ENCODE measurements around the gene LAPTM4A.
"Not testable (repeated sequence)": the region's sequence is repeated elsewhere in the genome, so short reads cannot be mapped to it uniquely, and the experiment has no call there.

The LAPTM4A gene

GRCh38 chr2:20052229-20052851, 912 bp upstream of the LAPTM4A start:
- no peaks in the 10 kb centered on the region for H3K27me3 ChIP-seq (replicated peaks; ENCODE audit: control insufficient read depth, insufficient read depth, low read length)
- peak overlapping the region; percentile 84 for H3K4me3 ChIP-seq (replicated peaks; ENCODE audit: low read depth, low read length)
- no peak for TF ChIP-seq CTCF (IDR thresholded peaks at IDR 0.05; ENCODE audit: insufficient read depth, low read length, poor library complexity, severe bottlenecking)
- DNase-seq (ENCODE audit: extremely low read depth, insufficient read length): no peak
- no peaks in the 10 kb centered on the region for H3K36me3 ChIP-seq (ENCODE audit: control insufficient read depth, insufficient read depth, low read length)

GRCh38 chr2:20050646-20051531, 539 bp downstream of the LAPTM4A start:
- Histone ChIP-seq H3K36me3 (ENCODE audit: control insufficient read depth, insufficient read depth, low read length) (no peaks in the 10 kb centered on the region; the same call in 1 of the 2 replicates), H3K4me3 (replicated peaks; ENCODE audit: low read depth, low read length) (peak overlapping the region; percentile 84), H3K27me3 (replicated peaks; ENCODE audit: control insufficient read depth, insufficient read depth, low read length) (no peaks in the 10 kb centered on the region)
- peak; percentile 50 for TF ChIP-seq CTCF (IDR thresholded peaks at IDR 0.05; ENCODE audit: insufficient read depth, low read length, poor library complexity, severe bottlenecking)
- no peak for DNase-seq (ENCODE audit: extremely low read depth, insufficient read length)

GRCh38 chr2:20050104-20050645, 1.3 kb downstream of the LAPTM4A start:
- no peaks in the 10 kb centered on the region for H3K27me3 ChIP-seq (replicated peaks; ENCODE audit: control insufficient read depth, insufficient read depth, low read length)
- no peaks in the 10 kb centered on the region; the same call in 1 of the 2 replicates for H3K36me3 ChIP-seq (ENCODE audit: control insufficient read depth, insufficient read depth, low read length)
- no peak for TF ChIP-seq CTCF (IDR thresholded peaks at IDR 0.05; ENCODE audit: insufficient read depth, low read length, poor library complexity, severe bottlenecking)
- H3K4me3 ChIP-seq (replicated peaks; ENCODE audit: low read depth, low read length): peak overlapping the region; percentile 84
- DNase-seq (ENCODE audit: extremely low read depth, insufficient read length): peak; percentile 39

- Histone ChIP-seq H3K27me3 (replicated peaks; ENCODE audit: control insufficient read depth, insufficient read depth, low read length) (no peaks in the 10 kb centered on the region), H3K4me3 (replicated peaks; ENCODE audit: low read depth, low read length) (peak overlapping the region; percentile 84), H3K36me3 (ENCODE audit: control insufficient read depth, insufficient read depth, low read length) (no peaks in the 10 kb centered on the region; the same call in 1 of the 2 replicates)
- no peak for DNase-seq (ENCODE audit: extremely low read depth, insufficient read length)
- TF ChIP-seq CTCF (IDR thresholded peaks at IDR 0.05; ENCODE audit: insufficient read depth, low read length, poor library complexity, severe bottlenecking): no peak
Measured at GRCh38 chr2:20049637-20050036, 1.8 kb downstream of the LAPTM4A start.

GRCh38 chr2:20048488-20049448, 2.7 kb downstream of the LAPTM4A start:
- Histone ChIP-seq H3K36me3 (ENCODE audit: control insufficient read depth, insufficient read depth, low read length) (no peaks in the 10 kb centered on the region; the same call in 1 of the 2 replicates), H3K27me3 (replicated peaks; ENCODE audit: control insufficient read depth, insufficient read depth, low read length) (no peaks in the 10 kb centered on the region), H3K4me3 (replicated peaks; ENCODE audit: low read depth, low read length) (peak overlapping the region; percentile 84)
- DNase-seq (ENCODE audit: extremely low read depth, insufficient read length): no peak
- TF ChIP-seq CTCF (IDR thresholded peaks at IDR 0.05; ENCODE audit: insufficient read depth, low read length, poor library complexity, severe bottlenecking): no peak

GRCh38 chr2:20045712-20046292, 5.6 kb downstream of the LAPTM4A start:
- H3K36me3 ChIP-seq (ENCODE audit: control insufficient read depth, insufficient read depth, low read length); DNase-seq (ENCODE audit: extremely low read depth, insufficient read length); H3K4me3 ChIP-seq (replicated peaks; ENCODE audit: low read depth, low read length); H3K27me3 ChIP-seq (replicated peaks; ENCODE audit: control insufficient read depth, insufficient read depth, low read length): not testable (repeated sequence)

Measured in GM06990 (cell line).